HG03565 (cell line): ENCODE results near the gene HOMER2.
"Not testable (repeated sequence)": the region's sequence is repeated elsewhere in the genome, so short reads cannot be mapped to it uniquely, and the experiment has no call there.

Experiments used
- ATAC-seq: cut with Tn5 transposase; IDR thresholded peaks from one replicate; pipeline ENCODE4 v1.9.1; 2021; ENCODE audit warnings: mild to moderate bottlenecking, moderate library complexity; ENCODE audit not compliant: unreplicated experiment

HOMER2 gene

DNA sequence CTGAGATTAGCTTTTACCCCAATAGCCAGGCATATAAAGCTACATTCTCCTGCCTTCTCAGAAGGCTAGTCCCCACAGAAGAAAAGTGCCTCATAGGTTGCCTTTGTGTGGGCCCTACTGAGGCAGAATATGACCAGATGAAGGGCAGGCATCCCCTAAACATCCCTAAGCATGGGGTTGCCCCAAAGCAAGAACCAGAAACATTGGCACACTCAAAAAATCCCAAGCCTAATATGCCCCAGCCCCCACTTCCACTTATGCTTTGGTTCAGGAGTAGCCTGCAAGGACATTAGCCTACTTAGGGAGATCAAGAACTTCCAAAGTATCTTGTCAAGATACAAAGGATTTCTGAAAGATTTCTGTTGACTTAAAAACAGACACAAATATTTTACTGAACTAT, 113.4 kb downstream of the HOMER2 start:
- ATAC-seq: no peak

DNA sequence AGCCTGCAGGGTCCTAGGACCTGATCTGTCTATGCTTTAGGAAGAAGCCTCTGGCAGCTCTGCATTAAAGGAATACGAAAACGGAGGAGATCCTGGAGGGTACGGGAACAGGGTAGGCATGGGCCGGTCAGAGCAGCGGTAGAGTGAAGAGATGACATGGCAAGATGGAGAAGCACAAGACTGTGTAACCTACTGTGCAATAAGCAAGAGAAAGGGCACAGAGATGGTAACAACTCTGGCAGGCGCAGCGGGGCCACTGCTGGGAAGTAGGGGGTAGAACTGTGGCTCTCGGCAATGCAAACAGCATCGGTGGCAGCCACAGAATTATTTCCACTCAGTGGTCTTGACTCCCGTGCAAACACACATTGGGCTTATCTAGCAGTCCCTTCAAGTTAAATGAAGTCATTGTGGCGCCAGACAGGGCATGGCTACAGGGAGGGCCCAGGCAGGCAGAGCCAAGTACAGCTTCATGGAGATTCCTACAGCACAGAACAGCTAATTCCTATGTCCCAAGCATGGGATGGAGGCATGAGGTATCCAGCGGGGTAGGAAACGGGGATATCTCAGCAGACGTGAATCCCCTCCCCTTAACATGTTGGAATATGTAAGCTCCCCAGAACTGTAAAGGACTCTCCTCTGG, 114.3 kb downstream of the HOMER2 start:
- no peak for ATAC-seq

GRCh38 chr15:82835391-82835917, 117.1 kb downstream of the HOMER2 start:
- ATAC-seq: no peak

- ATAC-seq: no peak
Measured at GRCh38 chr15:82833362-82833682, 119.2 kb downstream of the HOMER2 start.

DNA sequence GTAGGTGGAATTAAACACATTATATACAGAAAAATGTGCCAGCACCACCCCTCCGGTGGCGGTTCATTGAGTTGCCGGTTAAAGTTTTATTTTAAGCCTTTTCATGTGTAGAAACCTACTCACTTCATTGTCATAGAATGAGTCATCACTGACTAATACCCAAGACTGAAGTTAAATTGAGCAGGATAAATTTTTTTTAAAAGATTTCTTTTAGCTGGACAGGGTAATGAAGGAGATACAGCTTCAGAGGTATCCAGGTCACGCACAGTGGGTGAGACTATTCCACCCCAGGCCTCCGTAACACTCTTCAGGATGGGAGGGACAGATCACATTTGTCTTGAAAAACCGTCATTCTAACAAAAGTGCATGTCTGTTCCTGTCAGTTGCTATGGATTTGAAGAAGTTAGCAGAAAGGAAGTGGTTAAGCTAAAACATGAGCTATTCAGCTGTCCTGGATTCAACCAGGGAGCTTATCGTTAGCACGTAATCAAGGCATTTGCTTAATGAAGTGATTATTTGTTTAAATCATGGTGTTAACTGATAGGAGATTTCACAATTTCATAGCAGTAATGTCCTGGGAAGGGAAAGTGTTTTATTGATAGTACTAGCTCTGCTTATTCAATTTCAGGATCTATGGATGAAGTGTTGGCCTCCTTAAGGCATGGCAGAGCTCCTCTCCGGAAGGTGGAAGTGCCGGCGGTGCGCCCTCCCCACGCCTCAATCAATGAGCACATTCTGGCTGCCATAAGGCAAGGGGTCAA, 119.7 kb downstream of the HOMER2 start:
- ATAC-seq: peak; percentile 67

DNA sequence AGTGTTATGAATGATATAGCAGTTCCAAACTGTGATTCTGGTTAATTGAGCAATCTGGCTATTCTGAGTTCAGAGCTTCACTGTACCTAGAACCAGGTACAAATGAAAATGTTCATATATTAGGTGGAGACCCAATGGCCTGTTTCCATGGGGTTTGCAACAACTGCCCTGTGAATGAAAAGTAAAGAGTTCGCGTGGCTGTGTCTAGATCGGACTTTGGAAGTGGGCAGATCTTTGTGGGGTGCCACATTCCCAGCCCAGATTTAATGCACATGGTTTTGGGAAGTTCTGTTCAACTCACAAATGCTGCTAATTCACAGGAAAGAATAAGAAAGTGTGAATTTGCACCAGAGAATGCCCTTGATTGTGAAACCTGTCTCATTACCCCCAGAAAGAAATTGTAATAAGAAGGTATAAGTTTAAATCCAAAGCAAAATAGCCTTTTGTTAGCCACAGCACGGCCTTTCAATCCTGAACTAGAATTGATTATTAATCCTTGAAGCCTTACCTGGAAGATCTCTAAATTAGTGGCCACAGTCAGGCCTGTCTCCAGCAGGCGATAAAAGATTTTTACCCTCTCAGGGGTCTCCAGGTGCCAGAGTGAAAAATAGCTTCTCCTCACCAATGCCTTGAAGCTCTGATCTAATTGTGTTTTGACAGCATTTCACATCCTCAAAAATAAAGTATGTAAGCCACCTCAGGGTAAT, 120.5 kb downstream of the HOMER2 start:
- ATAC-seq: no peak

GRCh38 chr15:82830427-82831173, 121.9 kb downstream of the HOMER2 start:
- no peak for ATAC-seq

DNA sequence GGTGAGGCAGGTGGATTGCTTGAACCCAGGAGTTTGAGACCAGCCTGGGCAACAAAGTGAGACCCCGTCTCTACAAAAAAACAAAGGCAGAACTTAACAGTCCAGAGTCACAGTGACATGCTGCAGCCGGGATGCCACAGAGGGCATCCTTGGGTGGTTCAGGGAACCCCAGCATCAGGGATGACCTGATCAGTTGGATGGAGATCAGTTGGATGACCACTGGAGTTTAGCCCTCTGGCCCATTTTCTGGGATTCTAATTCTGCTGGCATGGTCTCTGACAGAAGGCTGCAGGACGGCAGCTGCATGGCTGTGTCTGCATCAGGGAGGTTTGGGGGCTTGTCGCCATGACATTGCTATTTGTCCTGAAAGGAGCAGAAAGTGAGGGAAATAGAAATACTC, 123.3 kb downstream of the HOMER2 start:
- no peak for ATAC-seq

- ATAC-seq: no peak
Measured at GRCh38 chr15:82828075-82828474, 124.4 kb downstream of the HOMER2 start.

DNA sequence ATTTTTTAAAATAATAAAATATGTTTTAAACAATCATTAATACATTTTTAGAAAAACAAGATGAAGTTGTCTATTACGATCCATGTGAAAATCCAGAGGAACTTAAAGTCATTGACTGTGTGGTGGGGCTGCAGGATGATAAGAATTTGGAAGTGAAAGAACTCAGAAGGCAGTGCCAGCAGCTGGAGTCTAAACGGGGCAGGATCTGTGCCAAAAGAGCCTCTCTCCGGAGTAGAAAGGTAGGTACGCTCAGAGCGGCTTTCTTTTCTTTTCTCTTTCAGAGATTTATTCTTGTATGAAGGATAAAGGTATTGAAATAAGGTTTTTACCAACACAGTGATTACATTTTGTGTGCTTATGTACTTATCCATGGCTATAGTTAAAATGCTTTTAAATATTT, 129.5 kb downstream of the HOMER2 start:
- ATAC-seq: no peak

DNA sequence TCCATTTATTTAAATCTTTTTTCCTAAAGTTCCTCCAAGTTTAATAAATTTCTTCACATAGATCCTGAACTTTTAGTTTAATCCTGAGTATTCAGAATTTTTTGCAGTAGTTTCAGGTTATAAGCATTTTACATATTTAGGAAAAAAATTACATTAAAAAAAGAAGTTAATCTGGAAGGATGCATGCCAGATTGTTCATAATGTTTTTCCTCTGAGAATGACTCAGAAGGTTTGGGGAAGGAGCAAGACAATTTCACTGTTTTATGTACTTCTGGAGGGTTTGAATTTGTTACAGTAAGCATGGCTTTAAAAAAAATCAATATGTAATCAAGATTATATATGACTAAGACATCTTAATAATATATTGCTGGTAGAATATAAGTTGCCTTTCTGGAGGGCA, 130.7 kb downstream of the HOMER2 start:
- ATAC-seq: not testable (repeated sequence)

DNA sequence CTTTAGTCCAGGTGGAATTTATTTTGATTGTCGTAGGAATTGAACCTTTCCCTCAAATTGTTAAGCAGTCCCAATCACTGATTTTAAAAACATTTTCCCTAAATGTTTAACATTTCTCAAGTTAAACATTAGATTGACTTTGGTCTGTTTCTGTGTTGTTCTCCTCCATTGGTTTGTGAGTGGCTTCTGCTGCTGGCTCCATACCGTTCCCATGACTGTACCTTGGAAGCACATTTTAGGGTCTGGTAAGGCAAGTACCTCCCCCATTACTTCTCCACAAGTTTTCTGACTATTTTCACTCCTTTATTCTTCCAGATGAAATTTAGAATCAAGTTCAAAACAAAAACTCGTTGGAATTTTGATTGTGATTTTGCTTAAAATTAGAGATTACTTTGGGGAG, 131.1 kb downstream of the HOMER2 start:
- ATAC-seq: not testable (repeated sequence)

DNA sequence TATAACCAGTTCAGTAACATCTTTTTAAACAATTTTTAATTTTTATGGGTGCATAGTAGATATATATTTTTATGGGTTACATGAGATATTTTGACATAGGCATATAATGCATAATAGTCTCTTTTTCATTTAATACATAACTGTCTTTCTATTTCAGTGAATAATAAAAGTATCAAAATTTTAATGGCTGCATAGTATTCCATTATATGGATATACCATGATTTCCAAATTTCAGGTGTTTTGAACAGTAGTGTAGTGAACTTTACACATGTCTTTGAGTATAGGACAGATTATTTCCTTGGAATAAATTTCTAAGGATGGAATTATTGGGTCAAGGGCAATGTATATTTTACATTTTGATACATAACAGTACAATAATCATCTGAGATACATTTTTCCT, 132.4 kb downstream of the HOMER2 start:
- no peak for ATAC-seq

DNA sequence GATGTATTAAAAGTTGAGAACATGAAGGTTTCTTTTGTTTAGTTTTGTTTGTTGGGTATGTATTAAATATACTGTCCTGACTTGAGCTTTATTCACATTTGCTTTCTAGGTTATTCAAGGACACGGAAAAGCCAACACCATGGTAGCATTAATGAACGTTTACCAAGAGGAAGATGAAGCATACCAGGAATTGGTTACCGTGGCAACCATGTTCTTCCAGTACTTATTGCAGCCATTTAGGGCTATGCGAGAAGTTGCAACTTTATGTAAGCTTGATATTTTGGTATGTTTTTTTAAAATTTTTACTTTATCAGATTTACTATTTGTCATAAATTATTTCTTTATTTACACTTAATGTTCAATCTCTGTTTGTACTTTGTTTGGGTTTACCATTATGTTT, 139.5 kb downstream of the HOMER2 start:
- ATAC-seq: no peak

DNA sequence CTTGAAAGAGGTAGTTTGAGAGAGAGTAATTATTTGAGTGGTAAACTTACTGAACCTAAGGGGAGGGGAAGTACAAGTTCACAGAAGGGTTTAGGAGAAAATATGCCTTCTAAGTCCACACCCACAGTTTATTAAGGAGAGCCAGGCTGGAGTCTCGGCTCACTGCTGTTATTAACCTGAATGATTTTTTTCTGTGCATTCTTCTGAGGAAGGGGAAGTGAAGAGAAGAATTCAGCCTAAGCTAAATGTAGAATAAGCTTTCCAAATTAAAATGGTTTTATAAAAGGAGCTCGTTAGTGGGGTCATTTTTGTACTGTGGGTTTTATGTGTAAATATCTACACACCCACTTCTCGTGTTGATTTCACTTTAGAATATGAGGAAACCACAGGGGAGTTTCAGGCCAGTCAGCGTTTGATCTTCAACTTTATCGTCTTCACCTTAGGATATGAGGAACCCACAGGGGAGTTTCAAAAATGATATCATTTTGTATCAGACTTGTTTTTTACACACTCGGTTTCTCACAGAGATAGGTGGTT, 141.6 kb downstream of the HOMER2 start:
- no peak for ATAC-seq

GRCh38 chr15:82810061-82810889, 142.2 kb downstream of the HOMER2 start:
- peak; percentile 4 for ATAC-seq

GRCh38 chr15:82809308-82810060, 143.0 kb downstream of the HOMER2 start, which contains the start of gene WHAMM:
TSS of gene WHAMM (plus strand) at chr15:82809628. CDS start at chr15:82809727, 99 bp downstream.
- ATAC-seq: peak; percentile 65

- ATAC-seq: no peak
Measured at GRCh38 chr15:82808634-82809041, 143.9 kb downstream of the HOMER2 start.
